ENCODE measurements around the gene WASF3.

WASF3 gene

DNA sequence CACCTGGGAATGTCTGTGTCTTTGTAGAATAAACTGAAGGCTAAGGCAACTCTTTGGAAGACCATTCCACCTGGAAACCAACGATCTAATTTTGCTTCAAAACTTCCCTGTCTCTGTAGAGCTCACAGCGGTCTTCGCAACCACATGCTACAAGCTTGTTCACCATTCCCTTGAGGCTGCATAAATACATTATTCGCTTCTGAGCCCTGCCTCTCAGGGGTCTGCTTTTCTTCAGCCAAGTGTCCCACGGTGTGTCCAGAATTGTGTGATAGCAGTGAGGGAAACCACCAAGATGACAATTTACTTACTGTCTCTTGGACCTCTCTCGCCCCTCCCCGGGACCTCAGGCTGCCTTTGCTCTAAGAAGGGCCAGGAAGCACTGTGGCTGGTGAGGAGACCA lies 152.0 kb downstream of the WASF3 start:
- Histone ChIP-seq H3F3A (ENCODE audit: insufficient read depth, low read length) (no peaks in the 10 kb centered on the region), H3K27me3 (ENCODE audit: insufficient read depth, low read length) (0 out of 2 replicates have a peak, but pooled peaks cover 3% of the 10 kb centered on the region), H4K20me1 (ENCODE audit: insufficient read depth, low read length) (no peaks in the 10 kb centered on the region), H2AFZ (ENCODE audit: low read length) (no peak overlapping the region), H3K9me3 (ENCODE audit: low read length) (no peaks in the 10 kb centered on the region), H3K4me3 (ENCODE audit: low read depth, low read length, poor library complexity, severe bottlenecking) (no peak overlapping the region), H3K27ac (ENCODE audit: low read depth, low read length, poor library complexity, severe bottlenecking) (no peak overlapping the region), H3K4me2 (ENCODE audit: low read length) (no peak overlapping the region), H3K4me1 (ENCODE audit: insufficient read depth, low read length, severe bottlenecking) (no peaks in the 10 kb centered on the region), H3K36me3 (ENCODE audit: insufficient read depth, low read length) (no peaks in the 10 kb centered on the region), H3K9ac (ENCODE audit: low read length) (no peak overlapping the region), H3K9me2 (ENCODE audit: low read depth, low read length) (no peaks in the 10 kb centered on the region), H3K79me2 (ENCODE audit: insufficient read depth, low read length) (no peaks in the 10 kb centered on the region)
- no peak for TF ChIP-seq EZH2 (IDR thresholded peaks at IDR 0.05; ENCODE audit: borderline replicate concordance, low read length)
- TF ChIP-seq, protein P1, sequence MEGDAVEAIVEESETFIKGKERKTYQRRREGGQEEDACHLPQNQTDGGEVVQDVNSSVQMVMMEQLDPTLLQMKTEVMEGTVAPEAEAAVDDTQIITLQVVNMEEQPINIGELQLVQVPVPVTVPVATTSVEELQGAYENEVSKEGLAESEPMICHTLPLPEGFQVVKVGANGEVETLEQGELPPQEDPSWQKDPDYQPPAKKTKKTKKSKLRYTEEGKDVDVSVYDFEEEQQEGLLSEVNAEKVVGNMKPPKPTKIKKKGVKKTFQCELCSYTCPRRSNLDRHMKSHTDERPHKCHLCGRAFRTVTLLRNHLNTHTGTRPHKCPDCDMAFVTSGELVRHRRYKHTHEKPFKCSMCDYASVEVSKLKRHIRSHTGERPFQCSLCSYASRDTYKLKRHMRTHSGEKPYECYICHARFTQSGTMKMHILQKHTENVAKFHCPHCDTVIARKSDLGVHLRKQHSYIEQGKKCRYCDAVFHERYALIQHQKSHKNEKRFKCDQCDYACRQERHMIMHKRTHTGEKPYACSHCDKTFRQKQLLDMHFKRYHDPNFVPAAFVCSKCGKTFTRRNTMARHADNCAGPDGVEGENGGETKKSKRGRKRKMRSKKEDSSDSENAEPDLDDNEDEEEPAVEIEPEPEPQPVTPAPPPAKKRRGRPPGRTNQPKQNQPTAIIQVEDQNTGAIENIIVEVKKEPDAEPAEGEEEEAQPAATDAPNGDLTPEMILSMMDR (IDR thresholded peaks at IDR 0.05; ENCODE audit: low read length), result no peak

DNA sequence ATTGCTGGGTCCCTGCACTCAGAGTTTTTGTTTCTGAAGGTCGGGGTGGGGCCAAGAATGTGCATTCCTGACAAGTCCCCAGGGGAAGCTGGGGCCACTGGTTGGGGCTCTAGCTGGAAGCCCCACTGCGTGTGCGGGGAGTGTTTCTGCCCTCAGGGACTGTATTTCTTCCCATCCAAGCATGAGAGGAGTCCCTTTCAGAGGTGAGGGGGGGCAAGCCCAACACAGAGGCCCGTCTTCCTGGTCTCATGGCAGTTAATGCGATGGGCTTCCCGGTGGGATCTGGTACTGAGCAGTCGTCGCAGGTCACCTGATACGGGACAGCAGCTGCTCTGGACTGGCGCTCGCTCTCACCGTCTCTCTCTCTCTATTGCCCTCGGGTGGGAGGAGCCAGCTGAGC lies 152.7 kb downstream of the WASF3 start:
- Histone ChIP-seq H3K4me2 (ENCODE audit: low read length) (no peak overlapping the region), H3K9me3 (ENCODE audit: low read length) (no peaks in the 10 kb centered on the region), H3K27me3 (ENCODE audit: insufficient read depth, low read length) (0 out of 2 replicates have a peak, but pooled peaks cover 3% of the 10 kb centered on the region), H3K9me2 (ENCODE audit: low read depth, low read length) (no peaks in the 10 kb centered on the region), H3K36me3 (ENCODE audit: insufficient read depth, low read length) (no peaks in the 10 kb centered on the region), H4K20me1 (ENCODE audit: insufficient read depth, low read length) (no peaks in the 10 kb centered on the region), H3K27ac (ENCODE audit: low read depth, low read length, poor library complexity, severe bottlenecking) (no peak overlapping the region), H3K4me1 (ENCODE audit: insufficient read depth, low read length, severe bottlenecking) (no peaks in the 10 kb centered on the region), H3K79me2 (ENCODE audit: insufficient read depth, low read length) (no peaks in the 10 kb centered on the region), H3K4me3 (ENCODE audit: low read depth, low read length, poor library complexity, severe bottlenecking) (no peak overlapping the region), H3F3A (ENCODE audit: insufficient read depth, low read length) (no peaks in the 10 kb centered on the region), H2AFZ (ENCODE audit: low read length) (no peak overlapping the region), H3K9ac (ENCODE audit: low read length) (no peak overlapping the region)
- no peak for TF ChIP-seq EZH2 (IDR thresholded peaks at IDR 0.05; ENCODE audit: borderline replicate concordance, low read length)
- TF ChIP-seq, protein P1 (IDR thresholded peaks at IDR 0.05; ENCODE audit: low read length), result no peak

DNA sequence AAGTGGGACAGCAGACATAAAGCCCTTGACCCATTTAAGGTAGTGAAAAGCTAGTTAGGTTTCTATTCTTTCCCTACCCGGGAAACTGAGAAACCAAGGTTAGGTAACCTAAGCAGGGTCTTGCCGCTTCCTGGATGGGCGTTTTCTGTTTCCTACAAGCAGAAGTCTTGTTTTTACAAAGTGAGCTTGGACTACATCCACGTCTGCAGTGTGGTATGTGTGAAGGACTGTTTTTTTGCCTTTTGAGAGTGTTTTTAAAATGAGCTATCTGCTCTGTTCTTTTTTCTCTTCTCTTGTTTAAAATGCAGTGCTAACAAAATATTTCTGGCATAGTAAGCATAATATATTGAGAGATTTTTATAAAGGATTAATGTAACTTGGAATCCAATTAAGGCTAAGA lies 153.7 kb downstream of the WASF3 start:
- H3K4me1 ChIP-seq (ENCODE audit: insufficient read depth, low read length, severe bottlenecking), result no peaks in the 10 kb centered on the region
- H3K4me3 ChIP-seq (ENCODE audit: low read depth, low read length, poor library complexity, severe bottlenecking), result no peak overlapping the region
- 0 out of 2 replicates have a peak, but pooled peaks cover 3% of the 10 kb centered on the region for H3K27me3 ChIP-seq (ENCODE audit: insufficient read depth, low read length)
- H3K9me3 ChIP-seq (ENCODE audit: low read length), result no peaks in the 10 kb centered on the region
- no peaks in the 10 kb centered on the region for H3K79me2 ChIP-seq (ENCODE audit: insufficient read depth, low read length)
- H3K9ac ChIP-seq (ENCODE audit: low read length), result no peak overlapping the region
- H4K20me1 ChIP-seq (ENCODE audit: insufficient read depth, low read length), result no peaks in the 10 kb centered on the region
- H2AFZ ChIP-seq (ENCODE audit: low read length), result no peak overlapping the region
- H3K36me3 ChIP-seq (ENCODE audit: insufficient read depth, low read length), result no peaks in the 10 kb centered on the region
- H3K27ac ChIP-seq (ENCODE audit: low read depth, low read length, poor library complexity, severe bottlenecking), result no peak overlapping the region
- no peak overlapping the region for H3K4me2 ChIP-seq (ENCODE audit: low read length)
- no peaks in the 10 kb centered on the region for H3K9me2 ChIP-seq (ENCODE audit: low read depth, low read length)
- H3F3A ChIP-seq (ENCODE audit: insufficient read depth, low read length), result no peaks in the 10 kb centered on the region
- no peak for TF ChIP-seq EZH2 (IDR thresholded peaks at IDR 0.05; ENCODE audit: borderline replicate concordance, low read length)
- TF ChIP-seq, protein P1 (IDR thresholded peaks at IDR 0.05; ENCODE audit: low read length), result no peak
